RKO (cell line): Measurements from ENCODE around the gene MAJIN.

ENCODE experiments used
- DNase-seq: peaks from one replicate; pipeline ENCODE4 v3.0.0-alpha.2; 2016; ENCODE audit warnings: low spot score

MAJIN gene

GRCh38 chr11:64932324-64932723 is 39.6 kb downstream of the MAJIN start:
- DNase-seq: no peak

- DNase-seq: no peak
Measured at GRCh38 chr11:64931290-64931689, 40.6 kb downstream of the MAJIN start.

DNA sequence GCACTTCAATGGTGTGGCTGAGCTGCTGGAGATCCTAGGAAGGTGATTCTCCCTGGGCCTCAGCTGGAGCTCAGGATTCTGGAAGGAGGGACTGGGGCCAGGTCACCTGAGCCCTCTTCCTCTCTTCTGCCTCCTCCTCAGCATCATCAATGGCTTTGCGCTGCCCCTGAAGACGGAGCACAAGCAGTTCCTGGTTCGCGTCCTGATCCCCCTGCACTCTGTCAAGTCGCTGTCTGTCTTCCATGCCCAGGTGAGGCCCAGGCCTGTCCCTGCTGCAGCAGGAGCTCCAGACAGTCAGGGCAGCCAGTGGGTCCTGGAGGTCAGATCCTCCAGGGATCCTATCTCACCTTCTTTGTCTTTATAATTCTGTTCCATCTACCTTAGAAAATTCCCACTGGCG is 41.6 kb downstream of the MAJIN start:
- no peak for DNase-seq

GRCh38 chr11:64929625-64930024 is 42.3 kb downstream of the MAJIN start:
- no peak for DNase-seq

- no peak for DNase-seq
Measured at GRCh38 chr11:64928957-64929356, 43.0 kb downstream of the MAJIN start.

DNA sequence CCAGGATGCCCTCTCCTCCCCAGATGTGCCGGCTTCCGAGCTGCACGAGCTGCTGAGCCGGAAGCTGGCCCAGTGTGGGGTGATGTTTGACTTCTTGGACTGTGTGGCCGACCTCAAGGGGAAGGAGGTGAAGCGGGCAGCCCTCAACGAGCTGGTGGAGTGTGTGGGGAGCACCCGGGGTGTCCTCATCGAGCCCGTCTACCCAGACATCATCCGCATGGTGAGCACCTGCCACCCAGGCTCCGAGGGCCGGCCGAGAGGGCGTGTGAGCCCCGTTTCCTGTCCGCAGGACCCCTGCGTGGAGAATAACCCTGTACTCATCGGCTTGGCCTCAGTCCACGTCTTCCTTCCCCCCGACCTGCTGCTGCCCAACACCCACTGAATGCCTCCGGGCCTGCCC is 45.2 kb downstream of the MAJIN start:
- DNase-seq: no peak

DNA sequence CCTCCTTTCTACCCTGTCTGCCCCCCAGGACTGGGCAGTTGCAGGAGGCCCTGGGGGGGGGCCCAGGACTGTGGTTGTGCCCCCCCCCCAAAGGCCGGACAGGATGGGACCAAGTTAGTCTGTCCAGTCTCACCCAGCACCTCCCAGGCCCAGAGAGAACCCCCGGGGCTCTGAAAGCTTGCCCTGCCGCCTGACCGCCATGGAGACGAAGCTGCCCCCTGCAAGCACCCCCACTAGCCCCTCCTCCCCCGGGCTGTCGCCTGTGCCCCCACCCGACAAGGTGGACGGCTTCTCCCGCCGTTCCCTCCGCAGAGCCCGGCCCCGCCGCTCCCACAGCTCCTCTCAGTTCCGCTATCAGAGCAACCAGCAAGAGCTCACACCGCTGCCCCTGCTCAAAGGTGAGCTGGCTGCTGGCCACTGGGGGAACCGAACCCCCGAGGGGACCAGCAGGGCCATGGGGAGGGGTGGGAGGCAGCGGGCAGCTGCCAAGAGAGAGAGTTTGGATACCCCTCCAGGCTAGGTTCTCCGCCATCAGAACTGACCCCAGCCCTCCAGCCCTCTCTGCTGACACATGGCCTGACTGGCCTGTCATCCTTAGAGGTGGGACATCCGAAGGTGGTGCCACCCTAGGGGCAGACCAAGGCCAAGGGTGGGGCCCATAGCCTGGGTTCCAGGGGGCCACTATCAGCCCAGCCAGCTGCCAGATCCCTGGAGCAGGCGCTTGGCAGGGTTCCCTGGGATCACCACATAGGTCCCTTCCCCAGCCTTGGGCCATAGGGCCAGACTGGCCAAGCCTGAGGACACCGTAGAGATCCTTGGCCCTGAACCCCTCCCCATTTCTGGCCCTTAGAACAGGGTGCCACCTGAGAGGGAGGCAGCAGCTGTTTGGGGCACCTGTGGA is 46.1 kb downstream of the MAJIN start:
- DNase-seq: no peak

DNA sequence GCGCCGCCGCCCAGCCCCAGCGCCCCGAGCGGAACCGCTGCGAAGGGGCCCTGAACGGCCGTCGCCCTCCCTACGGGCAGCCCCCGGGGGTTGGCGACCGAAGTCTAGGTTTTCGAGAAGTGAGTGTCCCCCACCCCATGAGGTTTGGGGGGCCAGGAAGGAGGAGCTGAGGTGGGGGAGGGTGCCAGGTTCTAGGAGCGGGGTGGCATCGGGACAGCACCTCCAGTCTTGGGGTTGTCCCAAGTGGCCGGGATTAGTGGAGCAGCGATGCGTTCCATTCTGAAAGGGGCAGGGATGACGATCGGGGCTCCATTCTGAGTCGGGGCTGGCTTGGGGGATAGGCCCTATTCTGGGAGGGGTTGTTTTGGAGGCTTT is 47.0 kb downstream of the MAJIN start:
- DNase-seq: peak; percentile 25

DNA sequence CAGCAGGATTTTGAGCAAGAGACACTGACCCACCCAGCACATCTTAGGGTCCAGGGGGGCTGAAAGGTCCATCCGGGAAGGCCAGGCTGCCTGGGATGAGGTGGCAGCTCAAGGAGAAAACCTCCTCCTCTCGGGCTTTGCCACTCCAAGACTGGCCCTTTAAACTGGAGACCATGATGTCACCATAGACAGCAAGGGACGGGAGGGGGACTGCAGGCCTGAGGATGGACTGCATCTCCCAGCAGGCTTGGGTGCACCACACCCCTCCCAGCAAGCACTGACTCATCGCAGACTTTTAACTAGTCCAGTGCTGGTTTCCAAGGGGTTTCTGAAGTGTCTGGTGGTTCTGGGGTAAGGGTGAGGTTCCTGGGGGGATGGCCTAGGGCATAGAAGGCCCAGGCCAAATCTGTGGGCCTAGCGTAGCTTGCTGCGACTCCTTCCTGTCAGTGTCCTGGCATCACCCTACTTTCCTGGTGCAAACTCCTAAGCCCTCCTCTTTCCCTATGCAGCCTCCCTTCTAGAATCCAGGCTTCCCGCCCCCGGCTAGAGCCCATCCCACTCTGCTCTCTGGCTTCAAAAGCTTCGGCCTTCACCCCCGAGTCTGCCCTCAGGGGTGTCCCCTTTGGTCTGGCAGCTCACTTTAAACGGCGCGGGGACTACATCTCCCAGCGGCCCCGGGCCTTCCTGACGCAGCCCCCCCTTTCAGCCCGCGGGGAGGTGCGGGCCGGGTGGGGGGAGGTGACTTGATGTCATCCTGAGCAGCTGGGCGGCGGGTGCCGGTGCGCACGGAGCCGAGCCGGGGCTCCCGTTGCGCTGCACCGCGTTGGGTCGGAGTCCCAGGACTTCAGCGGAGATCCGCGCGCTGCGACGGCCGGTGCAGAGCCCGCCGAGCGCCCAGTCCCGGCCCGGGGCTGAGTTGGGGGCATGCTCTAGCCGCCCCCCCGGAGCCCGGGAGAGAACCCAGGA is 47.7 kb downstream of the MAJIN start, which contains the start of gene PPP2R5B:
Gene PPP2R5B, plus strand, starts transcription at position 746 of the 966 bp plus-strand sequence. CDS start 1,046 bp downstream, outside the sequence.
- DNase-seq: peak; percentile 97

- DNase-seq: no peak
Measured at GRCh38 chr11:64923151-64923661, 48.7 kb downstream of the MAJIN start.

GRCh38 chr11:64921384-64921783 is 50.5 kb downstream of the MAJIN start:
- DNase-seq: no peak

- no peak for DNase-seq
Measured at GRCh38 chr11:64920124-64920523, 51.8 kb downstream of the MAJIN start.

DNA sequence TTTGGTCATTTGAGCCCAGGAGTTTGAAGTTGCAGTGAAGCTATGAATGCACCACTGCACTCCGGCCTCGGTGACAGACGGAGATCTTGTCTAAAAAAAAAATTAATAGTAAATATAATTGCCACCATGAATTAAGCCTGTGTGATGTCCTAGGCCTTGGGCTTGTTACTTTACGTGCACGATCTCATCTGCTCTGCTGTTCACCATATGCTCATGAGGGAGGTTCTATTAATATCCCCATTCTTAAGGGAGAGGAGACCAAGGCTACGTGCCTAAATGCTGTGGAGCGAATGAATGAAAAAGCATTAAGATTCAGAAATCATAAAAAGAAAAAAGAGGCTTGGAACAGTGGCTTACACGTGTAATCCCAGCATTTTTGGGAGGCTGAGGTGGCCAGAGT is 52.3 kb downstream of the MAJIN start:
- no peak for DNase-seq

- DNase-seq: peak; percentile 63
Measured at GRCh38 chr11:64918017-64918416, 53.9 kb downstream of the MAJIN start.

GRCh38 chr11:64917663-64917995 is 54.3 kb downstream of the MAJIN start:
- DNase-seq: no peak

- DNase-seq: peak; percentile 100
Measured at GRCh38 chr11:64916775-64917662, 54.9 kb downstream of the MAJIN start, which contains the start of gene ATG2A. ATG2A (minus strand) TSS chr11:64917209; CDS start chr11:64917135, 74 bp downstream.

- DNase-seq: peak; percentile 82
Measured at GRCh38 chr11:64916040-64916774, 55.7 kb downstream of the MAJIN start.

DNA sequence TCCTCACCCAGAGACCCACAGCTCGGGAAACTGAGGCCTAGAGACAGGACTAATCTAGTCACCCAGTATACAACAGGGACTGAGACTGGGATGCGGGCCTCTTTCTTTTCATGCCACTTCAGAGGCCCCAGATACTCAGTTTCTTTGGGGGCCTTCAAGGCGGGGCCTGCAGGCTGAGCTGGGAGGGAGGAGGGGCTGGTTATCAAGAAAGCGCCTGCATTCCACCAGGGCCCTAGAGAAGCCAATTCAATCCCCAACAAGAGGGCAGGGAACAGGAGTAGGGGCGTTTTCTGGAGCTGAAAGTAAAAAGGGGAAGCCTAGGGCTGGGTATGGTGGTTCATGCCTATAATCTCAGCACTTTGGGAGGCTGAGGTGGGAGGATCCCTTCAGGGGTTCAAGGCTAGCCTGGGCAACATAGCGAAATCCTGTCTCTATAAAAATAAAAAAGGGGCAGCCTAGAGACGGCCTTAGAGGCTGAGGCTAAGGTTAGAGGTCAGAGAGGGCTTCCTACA is 56.5 kb downstream of the MAJIN start:
- no peak for DNase-seq

DNA sequence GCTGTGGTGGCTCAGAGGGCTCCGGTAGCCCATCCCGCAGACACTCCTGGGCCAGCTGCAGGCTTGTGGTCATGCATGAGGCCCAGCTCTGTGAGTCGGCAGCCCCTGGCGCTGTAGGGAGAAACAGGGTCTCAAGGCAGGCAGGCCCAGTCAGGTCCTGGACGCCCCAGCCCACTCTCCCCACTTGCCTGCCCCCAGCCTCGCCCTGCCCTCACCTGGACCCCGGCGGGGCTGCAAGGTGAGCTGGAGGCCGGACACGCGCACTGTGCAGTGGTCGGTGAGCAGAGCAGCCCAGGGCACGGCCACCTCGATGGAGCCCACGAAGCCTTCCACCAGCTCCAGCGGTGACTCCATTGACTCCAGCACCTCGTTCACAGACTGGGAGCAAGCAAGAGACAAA is 57.8 kb downstream of the MAJIN start:
- DNase-seq: no peak

GRCh38 chr11:64913171-64913727 is 58.7 kb downstream of the MAJIN start:
- DNase-seq: no peak
